Epithelial cell of prostate (primary cell): Measurements from ENCODE around the gene OR14A2.
A peak's percentile ranks its signal among the peaks of the same experiment; 100 is the strongest.
"Not testable (repeated sequence)": the region's sequence is repeated elsewhere in the genome, so short reads cannot be mapped to it uniquely, and the experiment has no call there.

Experiments
- DNase-seq: peaks from one replicate; pipeline ENCODE4 v3.0.0-alpha.2; 2011; ENCODE audit warnings: low read depth, low spot score
- H3K27ac ChIP-seq: fragments of 450-650 bp; 2 replicates; pipeline ENCODE4 v1.5.1; 2017; ENCODE audit warnings: mild to moderate bottlenecking

Gene OR14A2

GRCh38 chr1:247748041-247748440 is at the start of gene OR14A2:
Gene OR14A2 (minus strand): TSS chr1:247748141.
- no peak within 1 kb of the TSS for H3K27ac ChIP-seq
- no peak for DNase-seq

GRCh38 chr1:247797518-247797917 is 49.6 kb upstream of the OR14A2 start:
- H3K27ac ChIP-seq: no peak overlapping the region
- DNase-seq: no peak

GRCh38 chr1:247769603-247770002 is 21.7 kb upstream of the OR14A2 start:
- DNase-seq: no peak
- H3K27ac ChIP-seq: no peak overlapping the region

- H3K27ac ChIP-seq: no peak within 1 kb of the TSS
- DNase-seq: no peak
Measured at GRCh38 chr1:247760456-247760855, 12.5 kb upstream of the OR14A2 start, which contains the start of gene OR1C1. Gene OR1C1 (minus strand): TSS chr1:247760556. CDS start chr1:247758406, 2,150 bp downstream.

- H3K27ac ChIP-seq: not testable (repeated sequence)
Measured at GRCh38 chr1:247754311-247754710, 6.4 kb upstream of the OR14A2 start.

GRCh38 chr1:247749870-247750269 is 1.9 kb upstream of the OR14A2 start:
- no peak for DNase-seq
- H3K27ac ChIP-seq: no peak overlapping the region

More at GRCh38 chr1:247754311-247754710, 6.4 kb upstream of the OR14A2 start:
- not testable (repeated sequence) for DNase-seq

- DNase-seq: no peak
- no peak overlapping the region for H3K27ac ChIP-seq
Measured at GRCh38 chr1:247747616-247748015, 325 bp downstream of the OR14A2 start.

- no peak overlapping the region for H3K27ac ChIP-seq
- no peak for DNase-seq
Measured at GRCh38 chr1:247746391-247746935, 1.5 kb downstream of the OR14A2 start.

- not testable (repeated sequence) for H3K27ac ChIP-seq, DNase-seq
Measured at GRCh38 chr1:247742215-247742760, 5.7 kb downstream of the OR14A2 start.

GRCh38 chr1:247741756-247742155 is 6.2 kb downstream of the OR14A2 start:
- no peak for DNase-seq
- H3K27ac ChIP-seq: no peak overlapping the region

GRCh38 chr1:247740721-247741120 is 7.2 kb downstream of the OR14A2 start:
- H3K27ac ChIP-seq: no peak overlapping the region
- no peak for DNase-seq

GRCh38 chr1:247738315-247738714 is 9.6 kb downstream of the OR14A2 start, which contains the start of gene OR14K1:
Gene OR14K1 (plus strand): TSS chr1:247738615. CDS start chr1:247738615, 0 bp downstream.
- no peak for DNase-seq

GRCh38 chr1:247721222-247721621 is 26.7 kb downstream of the OR14A2 start:
- no peak for DNase-seq
- H3K27ac ChIP-seq: no peak overlapping the region

More at GRCh38 chr1:247738315-247738714, 9.6 kb downstream of the OR14A2 start, which contains the start of gene OR14K1:
- no peak within 1 kb of the TSS for H3K27ac ChIP-seq

GRCh38 chr1:247716546-247716945 is 31.4 kb downstream of the OR14A2 start, which contains the start of gene OR6F1:
Gene OR6F1 (minus strand): TSS chr1:247716646. CDS start chr1:247712755, 3,891 bp downstream.
- no peak for DNase-seq
- H3K27ac ChIP-seq: no peak within 1 kb of the TSS

GRCh38 chr1:247713753-247714152 is 34.2 kb downstream of the OR14A2 start:
- no peak for DNase-seq
- no peak overlapping the region for H3K27ac ChIP-seq

GRCh38 chr1:247710681-247711080 is 37.3 kb downstream of the OR14A2 start:
- H3K27ac ChIP-seq, DNase-seq: not testable (repeated sequence)

- DNase-seq: no peak
- no peak overlapping the region for H3K27ac ChIP-seq
Measured at GRCh38 chr1:247701338-247701737, 46.6 kb downstream of the OR14A2 start.

GRCh38 chr1:247681288-247681897 is 66.5 kb downstream of the OR14A2 start:
- H3K27ac ChIP-seq: no peak overlapping the region
- DNase-seq: peak; percentile 2

GRCh38 chr1:247680171-247680570 is 67.8 kb downstream of the OR14A2 start:
- no peak for DNase-seq
- no peak overlapping the region for H3K27ac ChIP-seq

GRCh38 chr1:247679639-247680038 is 68.3 kb downstream of the OR14A2 start, which contains the start of gene OR13G1:
Gene OR13G1 (minus strand): TSS chr1:247679739. CDS start chr1:247673041, 6,698 bp downstream.
- no peak within 1 kb of the TSS for H3K27ac ChIP-seq
- DNase-seq: no peak
